HG03060 (cell line): ENCODE data around the gene GPT2.

Experiments used
- ATAC-seq: cut with Tn5 transposase; IDR thresholded peaks from one replicate; pipeline ENCODE4 v1.9.1; 2021; ENCODE audit warnings: low read depth, moderate number of reproducible peaks; ENCODE audit not compliant: unreplicated experiment

GPT2 gene

GRCh38 chr16:46954562-46954961 is 70.4 kb downstream of the GPT2 start:
- no peak for ATAC-seq

GRCh38 chr16:46961373-46962353 is 77.5 kb downstream of the GPT2 start:
- ATAC-seq: no peak

- no peak for ATAC-seq
Observed at GRCh38 chr16:46962629-46963028, 78.5 kb downstream of the GPT2 start.

- ATAC-seq: no peak
Observed at GRCh38 chr16:46968063-46968435, 83.9 kb downstream of the GPT2 start.

- no peak for ATAC-seq
Observed at GRCh38 chr16:46970089-46970488, 85.9 kb downstream of the GPT2 start.

GRCh38 chr16:46971271-46971670 is 87.1 kb downstream of the GPT2 start:
- ATAC-seq: no peak

GRCh38 chr16:46972429-46973206 is 88.5 kb downstream of the GPT2 start:
- no peak for ATAC-seq

- no peak for ATAC-seq
Observed at GRCh38 chr16:46973207-46973995, 89.2 kb downstream of the GPT2 start, which contains the start of gene DNAJA2. Gene DNAJA2, minus strand, starts transcription at chr16:46973674. Its CDS starts 102 bp downstream, at chr16:46973572.

- ATAC-seq: no peak
Observed at GRCh38 chr16:46973996-46974324, 89.8 kb downstream of the GPT2 start.

GRCh38 chr16:46974352-46974751 is 90.2 kb downstream of the GPT2 start:
- ATAC-seq: peak; percentile 33

- no peak for ATAC-seq
Observed at GRCh38 chr16:46975165-46975564, 91.0 kb downstream of the GPT2 start.

GRCh38 chr16:46975908-46976470 is 91.8 kb downstream of the GPT2 start:
- ATAC-seq: no peak

- no peak for ATAC-seq
Observed at GRCh38 chr16:46976550-46976949, 92.4 kb downstream of the GPT2 start.
